Activated naive CD4-positive, alpha-beta T cell treated with anti-CD3 and anti-CD28 coated beads for 36 hours (primary cell): ENCODE data around the gene RAPGEF2. TPM values are rescaled to one million over a fixed set of nuclear protein-coding genes. Genes with fewer than 3 reads are reported as not detected.

Experiments used
- CTCF ChIA-PET: fragments of 350-600 bp; sonication (Branson Sonifier 250); formaldehyde crosslinking; loops from one replicate; lab custom pipeline; 2021; ENCODE audit warnings: antibody characterized with exemption; lab: Charles Lee
- DNase-seq: peaks from one replicate; pipeline ENCODE4 v3.0.0-alpha.2; 2020
- H3K27ac Mint-ChIP-seq: one replicate; pipeline ENCODE4 v1.8.0; 2021; ENCODE audit warnings: mild to moderate bottlenecking, mixed read lengths
- H3K27me3 Mint-ChIP-seq: one replicate; pipeline ENCODE4 v1.8.0; 2021; ENCODE audit warnings: low read depth, mixed read lengths
- H3K36me3 Mint-ChIP-seq: one replicate; pipeline ENCODE4 v1.8.0; 2021; ENCODE audit warnings: low read depth, mixed read lengths
- H3K4me1 Mint-ChIP-seq: one replicate; pipeline ENCODE4 v1.8.0; 2021; ENCODE audit warnings: low read depth, mixed read lengths
- H3K4me3 Mint-ChIP-seq: one replicate; pipeline ENCODE4 v1.8.0; 2021; ENCODE audit warnings: mild to moderate bottlenecking, moderate library complexity, mixed read lengths
- H3K9me3 Mint-ChIP-seq: one replicate; pipeline ENCODE4 v1.8.0; 2021; ENCODE audit warnings: mixed read lengths
- intact Hi-C: fragments of 100-400 bp; cut with micrococcal nuclease; formaldehyde crosslinking; loops from one replicate; pipeline ENCODE4 v1.15.1; 2023
- total RNA-seq, 2 experiments: library from RNA; stranded (reverse); gene quantifications; one replicate each; pipeline ENCODE4 v1.2.3, GENCODE V29; 2021

Gene RAPGEF2
- total RNA-seq, 2 experiments from 2014 or later: 21.2 to 26.1 TPM

DNA sequence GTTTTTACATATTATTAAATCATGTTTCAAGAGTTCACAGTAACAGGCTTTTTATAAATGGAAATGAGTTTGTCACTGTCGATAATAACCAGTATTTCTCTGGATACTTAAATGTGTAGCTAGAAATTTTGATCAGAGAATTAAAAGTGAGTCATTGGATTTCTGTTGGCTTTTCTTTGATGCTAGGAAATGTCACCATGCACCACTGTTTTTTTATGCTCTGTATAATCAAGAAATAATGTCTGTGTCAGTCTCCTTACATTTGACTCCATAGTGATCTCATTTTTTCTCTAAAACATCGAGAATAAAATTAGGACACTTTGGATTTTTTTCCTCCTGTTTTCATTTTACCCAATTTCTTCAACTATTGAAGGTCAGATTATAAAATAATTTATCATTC, 234.2 kb downstream of the RAPGEF2 start:
- CTCF ChIA-PET: no interaction called here
- Mint-ChIP-seq H3K27me3 (no peaks in the 10 kb centered on the region), H3K4me1 (no peaks in the 10 kb centered on the region), H3K27ac (no peak overlapping the region), H3K9me3 (no peaks in the 10 kb centered on the region), H3K36me3 (peaks cover 42% of the 10 kb centered on the region), H3K4me3 (no peak overlapping the region)
- DNase-seq: no peak
- intact Hi-C loops: no loop called here

GRCh38 chr4:159341522-159341921, 238.6 kb downstream of the RAPGEF2 start:
- no peaks in the 10 kb centered on the region for H3K4me1 Mint-ChIP-seq
- no peaks in the 10 kb centered on the region for H3K9me3 Mint-ChIP-seq
- CTCF ChIA-PET: no interaction called here
- DNase-seq: no peak
- H3K27me3 Mint-ChIP-seq: no peaks in the 10 kb centered on the region
- H3K4me3 Mint-ChIP-seq: no peak overlapping the region
- H3K36me3 Mint-ChIP-seq: peaks cover 48% of the 10 kb centered on the region
- intact Hi-C loops: no loop called here
- no peak overlapping the region for H3K27ac Mint-ChIP-seq

GRCh38 chr4:159342374-159342773, 239.5 kb downstream of the RAPGEF2 start:
- CTCF ChIA-PET: no interaction called here
- H3K27ac Mint-ChIP-seq: no peak overlapping the region
- no peaks in the 10 kb centered on the region for H3K27me3 Mint-ChIP-seq
- peaks cover 55% of the 10 kb centered on the region for H3K36me3 Mint-ChIP-seq
- no peaks in the 10 kb centered on the region for H3K4me1 Mint-ChIP-seq
- DNase-seq: no peak
- H3K4me3 Mint-ChIP-seq: no peak overlapping the region
- no peaks in the 10 kb centered on the region for H3K9me3 Mint-ChIP-seq
- intact Hi-C loops: no loop called here

DNA sequence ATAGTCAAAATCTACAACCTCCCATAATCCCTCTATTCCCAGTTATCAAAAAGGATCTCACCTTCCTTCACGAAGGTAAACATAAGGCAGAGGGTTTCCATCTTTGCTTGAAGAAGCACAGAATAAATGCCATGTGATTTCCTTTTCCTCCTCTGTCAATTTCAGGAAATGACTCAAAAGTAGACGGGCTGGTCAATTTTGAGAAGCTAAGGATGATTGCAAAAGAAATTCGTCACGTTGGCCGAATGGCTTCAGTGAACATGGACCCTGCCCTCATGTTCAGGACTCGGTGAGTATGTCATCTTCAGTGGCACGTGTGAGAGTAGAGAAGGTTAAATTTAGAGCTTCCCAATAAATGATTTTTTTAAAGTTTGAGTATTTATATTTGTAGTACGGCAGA, 240.2 kb downstream of the RAPGEF2 start:
- no peak for DNase-seq
- no peaks in the 10 kb centered on the region for H3K27me3 Mint-ChIP-seq
- intact Hi-C loops: no loop called here
- H3K4me3 Mint-ChIP-seq: no peak overlapping the region
- no peaks in the 10 kb centered on the region for H3K9me3 Mint-ChIP-seq
- peaks cover 57% of the 10 kb centered on the region for H3K36me3 Mint-ChIP-seq
- no peak overlapping the region for H3K27ac Mint-ChIP-seq
- CTCF ChIA-PET: interaction anchor here (1.8 kb wide), 1 partner anchor 17 kb away, joined by 5 read pairs; no protein-coding TSS in a partner anchor
- no peaks in the 10 kb centered on the region for H3K4me1 Mint-ChIP-seq

- no peaks in the 10 kb centered on the region for H3K27me3 Mint-ChIP-seq
- DNase-seq: no peak
- intact Hi-C loops: no loop called here
- no peak overlapping the region for H3K27ac Mint-ChIP-seq
- no peak overlapping the region for H3K4me3 Mint-ChIP-seq
- CTCF ChIA-PET: interaction anchor here (1.8 kb wide), 1 partner anchor 15 kb away, joined by 5 read pairs; no protein-coding TSS in a partner anchor
- no peaks in the 10 kb centered on the region for H3K9me3 Mint-ChIP-seq
- peaks cover 53% of the 10 kb centered on the region for H3K36me3 Mint-ChIP-seq
- no peaks in the 10 kb centered on the region for H3K4me1 Mint-ChIP-seq
Observed at GRCh38 chr4:159344877-159345276, 242.0 kb downstream of the RAPGEF2 start.

GRCh38 chr4:159346681-159347080, 243.8 kb downstream of the RAPGEF2 start:
- Mint-ChIP-seq H3K4me1 (no peaks in the 10 kb centered on the region), H3K9me3 (no peaks in the 10 kb centered on the region), H3K4me3 (no peak overlapping the region), H3K36me3 (peaks cover 53% of the 10 kb centered on the region), H3K27me3 (no peaks in the 10 kb centered on the region), H3K27ac (no peak overlapping the region)
- intact Hi-C loops: no loop called here
- CTCF ChIA-PET: no interaction called here
- no peak for DNase-seq

GRCh38 chr4:159347813-159348212, 244.9 kb downstream of the RAPGEF2 start:
- intact Hi-C loops: no loop called here
- H3K9me3 Mint-ChIP-seq: no peaks in the 10 kb centered on the region
- H3K4me3 Mint-ChIP-seq: no peak overlapping the region
- H3K4me1 Mint-ChIP-seq: no peaks in the 10 kb centered on the region
- H3K27ac Mint-ChIP-seq: no peak overlapping the region
- DNase-seq: no peak
- peaks cover 50% of the 10 kb centered on the region for H3K36me3 Mint-ChIP-seq
- H3K27me3 Mint-ChIP-seq: no peaks in the 10 kb centered on the region
- CTCF ChIA-PET: interaction anchor here (1.0 kb wide), 1 partner anchor 20 kb away, joined by 3 read pairs; no protein-coding TSS in a partner anchor

DNA sequence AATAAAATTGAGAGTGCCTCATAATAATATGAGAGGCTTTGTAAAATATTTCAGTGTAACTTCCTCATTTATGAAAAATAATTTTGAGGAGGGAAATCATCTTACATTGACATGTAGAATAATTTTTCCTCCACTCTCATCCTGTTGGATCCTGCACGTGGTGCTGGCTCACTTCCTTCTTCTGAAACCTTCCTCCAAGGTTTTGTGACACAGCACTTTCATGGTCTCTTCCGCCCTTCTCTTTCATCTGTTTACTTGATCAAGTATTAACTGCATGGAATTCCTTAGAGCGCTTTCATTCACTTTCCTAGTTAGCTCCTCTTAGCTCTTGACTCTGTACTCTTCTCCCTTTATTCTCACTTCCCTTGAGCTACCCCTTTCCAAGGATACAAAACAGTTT, 246.5 kb downstream of the RAPGEF2 start:
- H3K4me1 Mint-ChIP-seq: no peaks in the 10 kb centered on the region
- no peaks in the 10 kb centered on the region for H3K9me3 Mint-ChIP-seq
- no peak overlapping the region for H3K27ac Mint-ChIP-seq
- DNase-seq: no peak
- no peaks in the 10 kb centered on the region for H3K27me3 Mint-ChIP-seq
- H3K4me3 Mint-ChIP-seq: no peak overlapping the region
- H3K36me3 Mint-ChIP-seq: peaks cover 49% of the 10 kb centered on the region
- intact Hi-C loops: no loop called here
- CTCF ChIA-PET: no interaction called here

- Mint-ChIP-seq H3K27me3 (no peaks in the 10 kb centered on the region), H3K4me3 (no peak overlapping the region), H3K27ac (no peak overlapping the region), H3K4me1 (no peaks in the 10 kb centered on the region), H3K9me3 (no peaks in the 10 kb centered on the region), H3K36me3 (peaks cover 58% of the 10 kb centered on the region)
- no peak for DNase-seq
- CTCF ChIA-PET: interaction anchor here (0.6 kb wide), 1 partner anchor 174 kb away, joined by 4 read pairs; no protein-coding TSS in a partner anchor
- intact Hi-C loops: no loop called here
Observed at GRCh38 chr4:159352609-159353008, 249.7 kb downstream of the RAPGEF2 start.

DNA sequence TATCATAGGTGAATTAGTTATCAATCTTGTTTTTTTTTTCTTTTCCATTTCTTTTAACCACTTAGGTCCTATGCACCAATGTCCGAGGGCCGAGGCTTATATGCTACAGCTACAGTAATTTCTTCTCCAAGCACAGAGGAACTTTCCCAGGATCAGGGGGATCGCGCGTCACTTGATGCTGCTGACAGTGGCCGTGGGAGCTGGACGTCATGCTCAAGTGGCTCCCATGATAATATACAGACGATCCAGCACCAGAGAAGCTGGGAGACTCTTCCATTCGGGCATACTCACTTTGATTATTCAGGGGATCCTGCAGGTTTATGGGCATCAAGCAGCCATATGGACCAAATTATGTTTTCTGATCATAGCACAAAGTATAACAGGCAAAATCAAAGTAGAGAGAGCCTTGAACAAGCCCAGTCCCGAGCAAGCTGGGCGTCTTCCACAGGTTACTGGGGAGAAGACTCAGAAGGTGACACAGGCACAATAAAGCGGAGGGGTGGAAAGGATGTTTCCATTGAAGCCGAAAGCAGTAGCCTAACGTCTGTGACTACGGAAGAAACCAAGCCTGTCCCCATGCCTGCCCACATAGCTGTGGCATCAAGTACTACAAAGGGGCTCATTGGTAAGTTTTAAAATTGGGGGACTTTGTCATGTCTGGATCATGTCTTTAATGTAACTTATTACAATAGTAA, 250.7 kb downstream of the RAPGEF2 start:
- intact Hi-C loops: no loop called here
- CTCF ChIA-PET: interaction anchor here (0.6 kb wide), 1 partner anchor 173 kb away, joined by 4 read pairs; no protein-coding TSS in a partner anchor
- Mint-ChIP-seq H3K27me3 (no peaks in the 10 kb centered on the region), H3K27ac (no peak overlapping the region), H3K4me3 (no peak overlapping the region), H3K9me3 (no peaks in the 10 kb centered on the region), H3K36me3 (peaks cover 57% of the 10 kb centered on the region), H3K4me1 (no peaks in the 10 kb centered on the region)
- no peak for DNase-seq

GRCh38 chr4:159355466-159355865, 252.6 kb downstream of the RAPGEF2 start:
- intact Hi-C loops: no loop called here
- H3K4me1 Mint-ChIP-seq: no peaks in the 10 kb centered on the region
- peaks cover 62% of the 10 kb centered on the region for H3K36me3 Mint-ChIP-seq
- H3K4me3 Mint-ChIP-seq: no peak overlapping the region
- H3K27ac Mint-ChIP-seq: no peak overlapping the region
- DNase-seq: no peak
- no peaks in the 10 kb centered on the region for H3K27me3 Mint-ChIP-seq
- CTCF ChIA-PET: no interaction called here
- no peaks in the 10 kb centered on the region for H3K9me3 Mint-ChIP-seq

GRCh38 chr4:159357350-159357749, 254.5 kb downstream of the RAPGEF2 start:
- no peaks in the 10 kb centered on the region for H3K27me3 Mint-ChIP-seq
- H3K27ac Mint-ChIP-seq: no peak overlapping the region
- no peak overlapping the region for H3K4me3 Mint-ChIP-seq
- peaks cover 61% of the 10 kb centered on the region for H3K36me3 Mint-ChIP-seq
- intact Hi-C loops: no loop called here
- no peaks in the 10 kb centered on the region for H3K9me3 Mint-ChIP-seq
- CTCF ChIA-PET: no interaction called here
- H3K4me1 Mint-ChIP-seq: no peaks in the 10 kb centered on the region
- no peak for DNase-seq

GRCh38 chr4:159358226-159358625, 255.3 kb downstream of the RAPGEF2 start:
- Mint-ChIP-seq H3K27me3 (no peaks in the 10 kb centered on the region), H3K9me3 (no peaks in the 10 kb centered on the region), H3K4me3 (no peak overlapping the region), H3K4me1 (peaks cover 1% of the 10 kb centered on the region), H3K27ac (no peak overlapping the region), H3K36me3 (peaks cover 56% of the 10 kb centered on the region)
- CTCF ChIA-PET: no interaction called here
- intact Hi-C loops: no loop called here
- DNase-seq: no peak
